Subcutaneous adipose tissue (tissue), 4 donors: ENCODE measurements around the gene MGAT3. TPM values are rescaled to one million over a fixed set of nuclear protein-coding genes. Genes with fewer than 3 reads are reported as not detected.

ENCODE experiments used
- CTCF ChIP-seq: fragments of 450-650 bp; IDR thresholded peaks from one replicate; pipeline ENCODE4 v1.5.1; 2016; ENCODE audit warnings: low read depth, mild to moderate bottlenecking, control low read depth, antibody characterized with exemption, moderate library complexity
- total RNA-seq, 4 donors: library from RNA; depleted of rRNA; stranded (reverse); fragments of >200 nt; gene quantifications; one replicate each; pipeline ENCODE4 v1.1.0, GENCODE V29; 2016

Gene MGAT3
- total RNA-seq, 4 donors from 2014 or later, result 6.5 to 13.4 (median 10.5) TPM

- no peak for TF ChIP-seq CTCF
Measured at GRCh38 chr22:39434721-39435120, 22.1 kb upstream of the MGAT3 start.

GRCh38 chr22:39435616-39436015 is 21.2 kb upstream of the MGAT3 start:
- no peak for TF ChIP-seq CTCF

DNA sequence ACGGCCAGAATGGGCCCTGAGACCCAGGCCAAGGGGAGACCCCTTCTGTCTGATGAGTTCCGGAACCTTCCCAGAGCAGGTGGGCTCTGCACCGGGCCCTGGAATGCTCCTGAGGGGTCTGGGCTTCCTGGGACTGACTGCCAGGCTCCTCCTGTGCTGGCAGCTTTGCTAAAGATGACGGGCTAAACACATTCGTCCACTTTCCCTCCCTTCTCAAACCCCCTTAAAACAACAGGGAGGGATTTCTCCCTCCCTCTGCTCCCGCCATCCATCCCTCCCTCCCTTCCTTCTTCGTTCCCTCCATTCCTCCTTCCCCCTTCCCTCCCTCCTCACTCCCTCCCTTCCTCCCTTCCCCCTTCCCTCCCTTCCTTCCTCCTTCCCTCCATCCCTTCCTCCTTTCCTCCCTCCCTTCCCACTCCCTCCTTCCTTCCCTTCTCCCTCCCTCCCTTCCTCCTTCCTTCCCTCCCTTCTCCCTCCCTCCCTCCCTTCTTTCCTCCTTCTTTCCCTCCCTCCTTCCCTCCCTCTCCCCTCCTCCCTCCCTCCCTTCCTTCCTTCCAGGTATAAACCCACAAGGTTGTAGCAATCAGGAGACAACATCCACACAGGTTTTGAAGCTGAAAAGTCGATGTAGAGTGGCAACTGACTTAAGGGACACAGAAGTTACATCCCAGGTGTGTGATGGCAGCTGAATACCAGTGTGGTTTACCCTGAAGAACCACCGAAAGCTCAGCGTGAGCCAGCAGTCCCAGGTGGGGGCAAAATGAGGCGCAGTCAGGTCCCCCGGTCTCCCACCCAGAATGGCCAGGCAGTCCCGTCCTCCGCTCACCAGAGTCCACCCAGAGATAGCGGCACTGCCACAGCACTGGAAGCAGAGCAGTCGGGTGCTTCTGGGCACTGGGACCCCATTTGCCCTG is 18.8 kb upstream of the MGAT3 start:
- TF ChIP-seq CTCF, result no peak

DNA sequence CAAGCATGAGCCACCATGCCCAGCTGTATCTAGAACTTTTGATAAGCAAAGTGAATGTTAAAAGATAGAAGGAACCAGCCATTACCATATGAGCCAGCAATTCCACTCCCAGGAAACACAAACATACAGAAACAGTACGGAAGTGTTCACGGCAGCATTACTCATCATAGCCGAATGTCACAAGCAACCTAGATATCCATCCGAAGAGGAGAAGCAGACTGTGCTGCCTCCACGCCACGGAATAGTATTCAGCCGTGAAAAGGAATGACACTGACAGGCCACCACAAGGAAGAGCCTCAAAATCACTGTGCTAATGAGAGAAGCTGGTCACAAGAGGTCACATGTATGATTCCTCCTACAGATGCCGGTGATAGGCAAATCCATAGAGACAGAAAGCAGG is 17.6 kb upstream of the MGAT3 start:
- TF ChIP-seq CTCF, result no peak

- no peak for TF ChIP-seq CTCF
Measured at GRCh38 chr22:39443398-39443797, 13.4 kb upstream of the MGAT3 start.

GRCh38 chr22:39444247-39444800 is 12.5 kb upstream of the MGAT3 start:
- no peak for TF ChIP-seq CTCF

- TF ChIP-seq CTCF, result no peak
Measured at GRCh38 chr22:39444937-39445465, 11.8 kb upstream of the MGAT3 start.
